NCI-H2196 (cell line): ENCODE results near the gene SRBD1.
"Not testable (repeated sequence)": the region's sequence is repeated elsewhere in the genome, so short reads cannot be mapped to it uniquely, and the experiment has no call there.

ENCODE experiments used
- DNase-seq: peaks from one replicate; lab custom pipeline; 2025; ENCODE audit not compliant: unreplicated experiment; lab: John Stamatoyannopoulos, UW

SRBD1 gene

DNA sequence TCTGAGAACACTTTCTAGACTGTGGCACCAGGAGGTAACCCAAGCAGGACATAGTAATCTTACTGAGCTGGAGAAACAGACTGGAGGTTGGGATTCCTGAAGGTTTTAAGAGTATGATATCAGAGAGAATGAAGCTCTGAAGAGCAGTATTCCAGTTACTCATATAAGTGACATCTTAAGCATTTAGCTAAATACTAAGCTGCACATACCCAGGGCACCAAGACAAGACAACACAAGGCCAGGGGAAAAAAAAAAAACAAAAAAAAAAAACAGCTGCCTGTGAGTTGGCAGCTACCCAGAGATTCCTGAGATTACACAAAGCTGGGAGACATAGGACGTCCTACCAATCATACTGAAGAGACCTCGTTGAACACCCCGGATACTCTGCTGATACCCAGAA, 175.8 kb downstream of the SRBD1 start:
- DNase-seq, result no peak

DNA sequence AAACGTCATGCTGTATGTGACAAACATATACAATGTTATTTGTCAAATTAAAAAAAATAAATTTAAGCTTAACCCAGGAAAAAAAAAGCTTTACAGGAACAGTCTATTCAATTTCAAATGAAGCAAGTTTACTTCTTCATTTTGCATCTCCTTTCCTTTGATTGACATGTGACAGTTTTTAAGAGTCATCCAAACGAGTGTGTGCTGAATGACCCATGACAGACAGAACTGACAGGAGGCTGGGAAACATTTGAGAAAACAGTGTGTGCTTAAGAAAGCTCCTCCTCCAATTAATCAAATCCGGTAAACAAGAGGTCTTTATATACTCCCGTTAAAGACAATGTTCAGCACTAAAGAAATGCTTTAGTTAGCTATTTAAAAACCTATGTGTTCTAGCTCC, 177.7 kb downstream of the SRBD1 start:
- no peak for DNase-seq

- DNase-seq, result no peak
Observed at GRCh38 chr2:45432406-45432805, 178.7 kb downstream of the SRBD1 start.

DNA sequence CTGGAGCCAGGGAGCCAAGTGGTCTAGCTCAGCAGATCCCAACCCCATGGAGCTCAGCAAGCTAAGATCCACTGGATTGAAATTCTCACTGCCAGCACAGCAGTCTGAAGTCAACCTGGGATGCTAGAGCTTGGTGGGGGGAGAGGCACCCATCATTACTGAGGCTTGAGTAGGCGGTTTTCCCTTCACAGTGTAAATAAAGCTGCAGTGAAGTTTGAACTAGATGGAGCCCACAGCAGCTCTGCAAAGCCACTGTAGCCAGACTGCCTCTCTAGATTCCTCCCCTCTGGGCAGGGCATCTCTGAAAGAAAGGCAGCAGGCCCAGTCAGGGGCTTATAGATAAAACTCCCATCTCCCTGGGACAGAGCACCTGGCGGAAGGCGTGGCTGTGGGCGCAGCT, 185.0 kb downstream of the SRBD1 start:
- DNase-seq, result not testable (repeated sequence)

GRCh38 chr2:45422921-45423320, 188.1 kb downstream of the SRBD1 start:
- no peak for DNase-seq

DNA sequence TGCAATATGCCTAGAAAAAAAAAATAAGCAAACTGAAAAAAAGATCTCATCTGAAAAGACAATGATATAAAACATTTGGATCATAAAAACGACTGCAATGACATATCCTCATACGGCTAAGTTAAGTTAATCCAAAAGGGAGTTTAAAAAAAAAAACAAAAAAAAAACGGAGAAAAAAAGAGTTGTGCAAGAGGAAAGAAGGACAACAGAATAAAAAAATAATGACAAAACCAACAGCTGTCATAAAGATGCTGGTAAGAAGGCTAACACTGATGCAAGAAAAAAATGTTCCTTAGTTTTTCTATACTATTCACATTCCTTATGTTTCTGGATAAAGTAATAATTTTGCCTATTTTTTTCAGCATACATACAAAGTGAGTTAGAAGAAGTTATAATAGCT, 192.5 kb downstream of the SRBD1 start:
- DNase-seq, result no peak

GRCh38 chr2:45415534-45416123, 195.4 kb downstream of the SRBD1 start:
- no peak for DNase-seq

- no peak for DNase-seq
Observed at GRCh38 chr2:45412754-45413379, 198.2 kb downstream of the SRBD1 start.

GRCh38 chr2:45409677-45410076, 201.4 kb downstream of the SRBD1 start:
- no peak for DNase-seq

- no peak for DNase-seq
Observed at GRCh38 chr2:45406621-45407020, 204.4 kb downstream of the SRBD1 start.

GRCh38 chr2:45404807-45405297, 206.2 kb downstream of the SRBD1 start:
- no peak for DNase-seq

DNA sequence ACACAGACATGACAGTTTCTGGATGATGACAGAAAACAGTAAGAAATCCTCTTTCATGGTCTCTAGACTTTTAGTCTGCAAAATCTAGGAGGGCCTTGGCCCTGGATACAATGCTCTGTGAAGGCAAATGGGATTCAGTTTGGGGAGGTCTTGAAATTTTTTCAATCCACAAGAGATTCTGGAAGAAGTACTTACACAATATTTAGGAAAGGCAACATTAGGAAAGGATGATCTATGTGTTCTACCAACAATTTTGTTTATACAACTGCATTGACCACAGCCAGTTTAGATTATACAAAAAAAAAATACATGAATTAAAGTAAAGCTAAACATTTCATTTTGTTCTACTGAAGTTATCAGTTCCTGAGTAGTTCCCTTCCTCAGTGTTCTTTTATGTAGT, 208.0 kb downstream of the SRBD1 start:
- no peak for DNase-seq

- DNase-seq, result no peak
Observed at GRCh38 chr2:45401431-45401922, 209.6 kb downstream of the SRBD1 start.

GRCh38 chr2:45399040-45399784, 211.9 kb downstream of the SRBD1 start:
- DNase-seq, result no peak

DNA sequence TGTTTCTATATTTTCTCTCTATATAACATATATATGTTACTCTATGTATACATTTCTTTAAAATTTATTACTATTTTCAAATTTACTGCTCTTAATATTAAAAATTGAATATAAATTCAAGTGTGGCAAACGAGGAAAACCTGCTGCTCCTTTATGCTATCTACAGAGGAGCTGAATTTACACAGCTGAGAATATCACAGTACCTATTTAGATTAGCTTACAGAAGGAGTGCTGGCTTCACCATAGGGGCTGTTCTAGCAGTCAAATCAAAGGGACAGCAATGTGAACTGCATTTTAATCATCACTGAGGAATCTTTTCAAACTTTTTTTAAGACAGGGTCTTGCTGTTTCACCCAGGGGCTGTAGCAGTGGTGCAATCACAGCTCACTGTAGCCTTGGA, 213.8 kb downstream of the SRBD1 start:
- DNase-seq, result no peak

DNA sequence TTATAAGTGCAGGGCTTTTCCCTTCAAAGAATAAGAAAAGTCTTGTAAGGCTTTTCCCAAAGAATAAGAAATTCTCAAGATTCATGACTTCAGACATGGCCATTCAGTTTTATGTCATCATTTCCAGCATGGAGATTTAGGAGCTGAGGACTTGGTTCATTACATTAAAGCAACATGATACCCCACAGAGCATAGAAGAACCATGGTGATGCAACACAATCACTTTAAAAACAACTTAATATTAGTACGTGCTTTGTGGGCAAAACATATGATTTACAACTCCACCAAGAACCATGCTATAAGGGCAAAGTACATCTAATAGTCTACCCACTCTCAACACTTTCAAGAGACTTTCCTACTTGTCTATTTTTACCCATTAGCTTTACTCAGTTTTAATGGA, 214.4 kb downstream of the SRBD1 start:
- no peak for DNase-seq

GRCh38 chr2:45394842-45395241, 216.2 kb downstream of the SRBD1 start:
- DNase-seq, result no peak

DNA sequence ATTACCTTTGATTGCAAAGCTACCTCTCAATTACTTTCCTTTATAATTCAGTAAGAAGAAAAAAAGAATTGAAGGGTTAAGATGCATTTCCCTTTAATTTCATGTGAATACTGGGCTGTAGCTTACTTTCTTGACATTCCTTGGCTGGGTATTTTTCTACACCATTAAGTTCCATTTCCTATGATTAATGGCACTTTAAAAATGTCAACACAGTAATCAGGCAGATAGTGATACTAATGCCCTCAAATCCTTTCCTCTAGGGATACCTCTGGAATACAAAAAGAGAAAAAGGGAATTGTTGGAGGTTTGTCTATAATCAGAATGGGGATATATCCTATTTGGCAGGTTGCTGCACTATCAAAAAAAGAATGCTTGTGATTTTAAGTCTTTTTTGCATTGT, 216.9 kb downstream of the SRBD1 start:
- DNase-seq, result no peak

GRCh38 chr2:45391866-45392265, 219.2 kb downstream of the SRBD1 start:
- DNase-seq, result no peak

- no peak for DNase-seq
Observed at GRCh38 chr2:45390861-45391260, 220.2 kb downstream of the SRBD1 start.

DNA sequence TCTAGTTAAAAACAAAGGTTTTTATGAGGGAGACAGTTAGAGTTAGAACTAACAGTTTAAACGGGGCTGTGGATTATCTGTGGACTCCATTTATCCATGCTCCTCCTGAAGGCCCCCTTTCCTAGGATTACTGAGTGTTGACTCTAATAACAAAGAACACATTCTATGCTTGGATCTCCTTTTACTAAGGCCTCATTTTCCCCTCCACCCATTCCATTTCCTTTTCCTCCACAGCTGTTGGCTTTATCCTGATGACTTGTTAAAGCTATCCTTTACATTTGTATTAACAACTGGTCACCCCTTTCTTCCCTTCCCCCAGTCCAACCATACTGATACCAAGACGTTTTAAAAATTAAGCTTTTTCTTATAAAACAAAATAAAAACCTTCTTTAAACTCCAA, 220.6 kb downstream of the SRBD1 start:
- DNase-seq, result no peak

DNA sequence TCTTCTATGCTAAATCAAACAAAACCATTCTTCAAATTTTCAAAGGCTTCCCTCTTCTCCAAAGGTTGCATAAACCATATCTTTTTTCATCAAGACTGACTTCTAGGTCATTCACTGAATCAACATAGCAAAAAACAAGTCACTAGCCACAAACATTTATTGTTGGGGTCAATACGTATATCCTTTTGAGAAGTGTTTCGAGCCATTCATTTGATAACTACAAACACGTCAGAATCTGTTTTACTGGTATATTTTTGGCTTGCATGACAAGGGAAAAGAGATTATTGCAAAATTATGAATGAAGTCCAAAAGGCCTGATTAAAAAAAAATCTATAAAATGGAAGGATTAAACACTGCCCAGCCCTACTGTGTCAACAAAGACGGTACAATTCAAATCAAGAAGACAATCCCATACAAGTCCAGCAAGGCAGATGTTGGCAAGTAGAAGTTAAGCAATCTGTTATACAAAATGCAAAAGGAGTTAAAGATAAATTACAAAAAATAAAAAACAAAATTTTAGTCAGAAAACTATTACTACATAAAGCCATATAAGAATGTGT, 222.4 kb downstream of the SRBD1 start:
- DNase-seq, result no peak
